Activated B cell treated with CpG ODN at 0.5 μM for 24 hours (primary cell): ENCODE results near the gene ERAS. TPM values are rescaled to one million over a fixed set of nuclear protein-coding genes. Genes with fewer than 3 reads are reported as not detected.

Experiments used
- ATAC-seq: fragments of 200-7000 bp; cut with Tn5 transposase; one replicate; pipeline ENCODE4 v1.10.0; 2021; ENCODE audit warnings: low read depth, mild to moderate bottlenecking, moderate library complexity
- CTCF ChIA-PET: fragments of 350-600 bp; sonication (Branson Sonifier 250); formaldehyde crosslinking; loops from one replicate; lab custom pipeline; 2021; ENCODE audit warnings: antibody characterized with exemption; lab: Charles Lee
- POLR2A ChIA-PET: fragments of 350-600 bp; sonication (Branson Sonifier 250); formaldehyde crosslinking; loops from one replicate; lab custom pipeline; 2021; ENCODE audit warnings: antibody characterized with exemption; lab: Charles Lee
- DNase-seq: peaks from one replicate; pipeline ENCODE4 v3.0.0; 2022
- H3K27ac Mint-ChIP-seq: one replicate; pipeline ENCODE4 v1.8.0; 2020; ENCODE audit warnings: mixed read lengths
- H3K27me3 Mint-ChIP-seq: one replicate; pipeline ENCODE4 v1.8.0; 2021; ENCODE audit warnings: mixed read lengths
- H3K36me3 Mint-ChIP-seq: one replicate; pipeline ENCODE4 v1.8.0; 2021; ENCODE audit warnings: low read depth, mixed read lengths
- H3K4me1 Mint-ChIP-seq: one replicate; pipeline ENCODE4 v1.8.0; 2021; ENCODE audit warnings: mixed read lengths
- H3K4me3 Mint-ChIP-seq: one replicate; pipeline ENCODE4 v1.8.0; 2020; ENCODE audit warnings: mild to moderate bottlenecking, mixed read lengths
- H3K9me3 Mint-ChIP-seq: one replicate; pipeline ENCODE4 v1.8.0; 2020; ENCODE audit warnings: mixed read lengths
- intact Hi-C: fragments of 100-400 bp; cut with micrococcal nuclease; formaldehyde crosslinking; loops from one replicate; pipeline ENCODE4 v1.15.1; 2024
- total RNA-seq: library from RNA; stranded (reverse); gene quantifications from 2 replicates; pipeline ENCODE4 v1.2.3, GENCODE V29; 2022
- TF ChIP-seq, protein P1 (sequence below): fragments of 200-600 bp; IDR thresholded peaks from one replicate; pipeline ENCODE4 v1.8.0; 2022; ENCODE audit warnings: antibody characterized with exemption, mild to moderate bottlenecking

Gene ERAS
- total RNA-seq, 1 donor from 2014 or later, result not detected

DNA sequence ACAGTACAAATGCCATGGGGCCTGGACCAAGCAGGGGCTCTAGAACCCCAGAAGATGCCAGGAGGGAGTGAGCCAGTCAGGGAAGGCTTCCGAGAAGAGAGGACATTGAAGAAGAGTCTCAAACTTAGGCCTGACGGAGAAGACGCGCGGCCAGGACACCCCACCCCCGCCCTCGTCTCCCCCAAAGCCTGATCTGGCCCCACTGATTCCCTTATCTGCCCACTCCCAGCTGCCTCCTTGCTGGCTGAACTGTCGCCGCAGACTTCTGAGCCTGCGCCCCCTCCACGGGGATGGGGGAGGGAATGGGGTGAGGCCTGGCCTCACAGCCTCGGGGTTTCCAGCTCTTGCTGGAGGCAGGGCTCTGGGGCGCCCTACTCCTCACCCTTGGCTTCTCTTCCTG is 43.5 kb upstream of the ERAS start:
- TF ChIP-seq, protein P1, sequence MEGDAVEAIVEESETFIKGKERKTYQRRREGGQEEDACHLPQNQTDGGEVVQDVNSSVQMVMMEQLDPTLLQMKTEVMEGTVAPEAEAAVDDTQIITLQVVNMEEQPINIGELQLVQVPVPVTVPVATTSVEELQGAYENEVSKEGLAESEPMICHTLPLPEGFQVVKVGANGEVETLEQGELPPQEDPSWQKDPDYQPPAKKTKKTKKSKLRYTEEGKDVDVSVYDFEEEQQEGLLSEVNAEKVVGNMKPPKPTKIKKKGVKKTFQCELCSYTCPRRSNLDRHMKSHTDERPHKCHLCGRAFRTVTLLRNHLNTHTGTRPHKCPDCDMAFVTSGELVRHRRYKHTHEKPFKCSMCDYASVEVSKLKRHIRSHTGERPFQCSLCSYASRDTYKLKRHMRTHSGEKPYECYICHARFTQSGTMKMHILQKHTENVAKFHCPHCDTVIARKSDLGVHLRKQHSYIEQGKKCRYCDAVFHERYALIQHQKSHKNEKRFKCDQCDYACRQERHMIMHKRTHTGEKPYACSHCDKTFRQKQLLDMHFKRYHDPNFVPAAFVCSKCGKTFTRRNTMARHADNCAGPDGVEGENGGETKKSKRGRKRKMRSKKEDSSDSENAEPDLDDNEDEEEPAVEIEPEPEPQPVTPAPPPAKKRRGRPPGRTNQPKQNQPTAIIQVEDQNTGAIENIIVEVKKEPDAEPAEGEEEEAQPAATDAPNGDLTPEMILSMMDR, result no peak
- Mint-ChIP-seq H3K36me3 (no peaks in the 10 kb centered on the region), H3K4me1 (no peaks in the 10 kb centered on the region)

DNA sequence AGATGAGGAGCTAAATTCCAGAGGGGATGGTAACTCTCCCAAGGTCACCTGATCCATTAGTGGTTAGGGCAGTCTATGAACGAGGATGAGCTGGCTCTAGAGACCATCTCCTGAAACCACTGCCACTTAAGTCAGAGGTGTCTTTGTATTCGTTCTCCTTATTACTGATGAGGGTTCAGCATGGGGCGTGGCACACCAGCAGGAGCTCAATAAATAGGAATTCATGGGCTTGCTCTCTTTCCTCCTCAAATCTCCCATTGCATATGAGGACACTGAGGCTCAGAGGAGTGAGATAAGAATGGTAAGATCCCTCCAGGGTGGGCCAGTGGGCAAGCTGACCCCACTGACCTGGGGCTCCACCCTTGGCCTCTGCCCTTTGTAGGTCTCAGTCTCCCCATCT is 41.6 kb upstream of the ERAS start:
- H3K27ac Mint-ChIP-seq, result no peak overlapping the region
- H3K9me3 Mint-ChIP-seq, result no peaks in the 10 kb centered on the region
- H3K4me1 Mint-ChIP-seq, result no peaks in the 10 kb centered on the region
- ChIA-PET POLR2A (no interaction called here), CTCF (no interaction called here)
- no peaks in the 10 kb centered on the region for H3K36me3 Mint-ChIP-seq
- TF ChIP-seq, protein P1, result no peak
- no peak overlapping the region for H3K4me3 Mint-ChIP-seq
- no peak for DNase-seq
- peaks cover 17% of the 10 kb centered on the region for H3K27me3 Mint-ChIP-seq
- no peak for ATAC-seq
- intact Hi-C loops, result no loop called here

More for the DNA sequence above, 43.5 kb upstream of the ERAS start:
- POLR2A ChIA-PET, result no interaction called here
- Mint-ChIP-seq H3K4me3 (no peak overlapping the region), H3K27me3 (peaks cover 13% of the 10 kb centered on the region), H3K9me3 (no peaks in the 10 kb centered on the region), H3K27ac (no peak overlapping the region)
- intact Hi-C loops, result no loop called here
- DNase-seq (no peak), ATAC-seq (no peak)
- CTCF ChIA-PET, result no interaction called here

DNA sequence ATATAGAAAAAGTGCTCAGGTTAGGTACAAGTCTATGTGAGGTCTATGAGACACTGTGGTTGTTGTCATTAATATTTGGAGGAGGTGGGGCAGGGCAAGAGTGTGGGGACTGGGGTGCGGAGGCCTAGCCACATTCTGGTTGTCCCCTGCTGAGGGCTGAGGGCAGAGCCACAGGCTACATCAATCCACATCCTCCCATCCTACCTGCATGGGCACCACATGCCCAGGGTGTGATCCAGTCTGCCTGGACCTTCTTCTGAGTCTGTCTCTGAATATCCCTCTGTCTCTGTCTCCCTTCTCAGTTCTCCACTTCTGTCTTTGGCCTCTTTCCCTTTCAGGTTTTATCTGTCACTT is 41.1 kb upstream of the ERAS start:
- DNase-seq, result no peak
- ATAC-seq, result no peak
- Mint-ChIP-seq H3K4me1 (no peaks in the 10 kb centered on the region), H3K9me3 (no peaks in the 10 kb centered on the region), H3K27me3 (peaks cover 17% of the 10 kb centered on the region), H3K4me3 (no peak overlapping the region), H3K27ac (no peak overlapping the region), H3K36me3 (no peaks in the 10 kb centered on the region)
- POLR2A ChIA-PET, result no interaction called here
- intact Hi-C loops, result no loop called here
- TF ChIP-seq, protein P1, result no peak
- CTCF ChIA-PET, result no interaction called here

DNA sequence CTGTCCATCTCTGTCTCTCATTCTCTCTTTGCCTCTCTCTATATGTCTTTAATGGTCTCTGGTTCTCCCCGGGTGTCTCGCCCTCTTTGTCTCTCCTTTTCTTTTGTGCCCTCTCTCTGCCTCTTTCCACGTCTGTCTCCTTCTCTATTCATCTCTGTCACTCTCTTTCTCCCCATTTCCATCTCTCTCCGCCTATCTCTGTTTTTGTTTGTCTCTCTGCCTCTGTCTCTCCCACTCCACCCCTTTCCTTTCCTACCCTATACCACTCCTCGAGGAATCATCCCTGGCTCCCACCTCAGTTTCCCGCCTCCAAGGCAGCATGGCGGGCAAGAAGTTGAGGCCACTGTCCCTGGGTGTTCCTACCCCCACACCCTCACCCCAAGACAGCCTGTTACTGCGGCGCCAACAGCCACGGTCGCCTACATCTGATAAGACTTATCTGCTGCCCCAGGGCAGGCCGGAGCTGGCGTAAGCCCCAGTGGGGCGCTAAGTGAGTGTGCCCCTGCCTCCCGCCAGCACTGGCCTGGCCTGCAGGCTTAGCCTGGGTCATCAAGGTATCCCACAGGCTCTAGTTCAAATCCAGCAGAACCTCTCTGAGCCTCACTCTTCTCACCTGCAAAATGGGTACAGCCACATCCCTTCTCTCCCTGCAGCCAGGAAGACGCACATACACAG is 40.6 kb upstream of the ERAS start:
- Mint-ChIP-seq H3K27me3 (peaks cover 17% of the 10 kb centered on the region), H3K36me3 (no peaks in the 10 kb centered on the region), H3K4me1 (no peaks in the 10 kb centered on the region), H3K9me3 (no peaks in the 10 kb centered on the region), H3K27ac (no peak overlapping the region), H3K4me3 (no peak overlapping the region)
- ChIA-PET POLR2A (no interaction called here), CTCF (no interaction called here)
- DNase-seq (no peak), ATAC-seq (no peak)
- intact Hi-C loops, result no loop called here
- TF ChIP-seq, protein P1, result no peak

DNA sequence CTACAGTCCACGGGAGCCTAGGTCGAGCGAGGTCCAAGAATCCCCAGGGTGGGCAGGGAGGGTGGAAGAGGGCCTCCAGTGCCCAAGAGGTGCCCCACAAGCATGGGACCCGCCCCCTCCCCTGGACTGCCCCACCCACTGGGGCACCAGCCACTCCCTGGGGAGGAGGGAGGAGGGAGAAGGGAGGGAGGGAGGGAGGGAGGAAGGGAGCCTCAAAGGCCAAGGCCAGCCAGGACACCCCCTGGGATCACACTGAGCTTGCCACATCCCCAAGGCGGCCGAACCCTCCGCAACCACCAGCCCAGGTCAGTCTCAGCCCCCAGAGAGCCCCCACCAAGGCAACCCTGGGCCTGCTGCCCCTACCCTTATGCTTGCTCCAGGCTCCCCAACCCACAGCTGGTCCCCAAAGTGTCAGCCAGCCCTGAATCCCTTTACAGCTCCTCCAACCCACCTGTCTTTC is 39.9 kb upstream of the ERAS start, which contains the start of gene GATA1:
TSS of gene GATA1 (plus strand) at position 250 of the 460 bp plus-strand sequence. CDS start 4,520 bp downstream, outside the sequence.
- ATAC-seq (no peak), DNase-seq (no peak)
- no peaks in the 10 kb centered on the region for H3K36me3 Mint-ChIP-seq
- no peak within 1 kb of the TSS for H3K4me3 Mint-ChIP-seq
- H3K9me3 Mint-ChIP-seq, result no peaks in the 10 kb centered on the region
- ChIA-PET CTCF (no interaction called here), POLR2A (no interaction called here)
- H3K27me3 Mint-ChIP-seq, result peaks cover 17% of the 10 kb centered on the region
- no peak within 1 kb of the TSS for H3K27ac Mint-ChIP-seq
- H3K4me1 Mint-ChIP-seq, result no peaks in the 10 kb centered on the region
- TF ChIP-seq, protein P1, result no peak
- intact Hi-C loops, result no loop called here
